ENCODE measurements around the gene CYTH2. TPM values are rescaled to one million over a fixed set of nuclear protein-coding genes. Genes with fewer than 3 reads are reported as not detected.
A peak's percentile ranks its signal among the peaks of the same experiment; 100 is the strongest.

The CYTH2 gene
- polyA plus RNA-seq, 2 of the 4 experiments (the other 2 are of a cell fraction) = 33.4 to 50.5 TPM

DNA sequence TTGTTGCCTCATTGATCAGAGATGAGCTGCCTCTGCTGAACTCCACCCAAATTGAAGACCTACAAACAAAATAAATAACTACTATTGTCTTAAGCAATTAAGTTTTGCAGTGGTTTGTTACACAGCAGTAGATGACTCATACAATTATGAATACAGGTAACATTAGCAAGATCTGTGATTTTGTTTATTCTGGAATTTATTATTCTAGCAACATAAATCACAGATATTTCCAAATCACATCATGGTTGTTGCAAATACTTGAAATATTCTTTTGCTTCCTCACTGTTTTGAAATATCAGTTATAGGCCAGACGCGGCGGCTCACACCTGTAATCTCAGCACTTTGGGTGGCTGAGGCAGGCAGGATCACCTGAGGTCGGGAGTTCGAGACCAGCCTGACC, 55.6 kb downstream of the CYTH2 start:
- ATAC-seq = no peak
- CTCF ChIA-PET = interaction anchor here (1.0 to 3.0 kb wide), 4 partner anchors 11 to 59 kb away, joined by 3 to 11 read pairs (median 9); no protein-coding TSS in a partner anchor
- H3K4me2 ChIP-seq = no peak overlapping the region
- H3K4me1 ChIP-seq = peaks cover 1% of the 10 kb centered on the region
- no peak overlapping the region for H3K27ac ChIP-seq
- no peak for FAIRE-seq
- H3K9me3 ChIP-seq = peaks cover 49% of the 10 kb centered on the region
- no peak for DNase-seq (ENCODE audit: low read depth in 1 of 2, low spot score in 1 of 2)
- 87% methylated on average over 5 of the region's 5 CpGs for WGBS (ENCODE audit: missing lambda C conversion rate)
- TF ChIP-seq CHD2 (IDR thresholded peaks at IDR 0.05; ENCODE audit: low read length, partially characterized antibody) (no peak), FOSL2 (IDR thresholded peaks at IDR 0.05) (no peak), FOSL2 (CRISPR knock-in tag; IDR thresholded peaks at IDR 0.05) (peak; percentile 64), NPAS2 (CRISPR knock-in tag; IDR thresholded peaks at IDR 0.05; ENCODE audit: borderline replicate concordance) (no peak), RFX5 (IDR thresholded peaks at IDR 0.05) (no peak), PHF8 (IDR thresholded peaks at IDR 0.05; ENCODE audit: borderline replicate concordance, low read depth) (no peak)
- TF ChIP-seq, protein P1, sequence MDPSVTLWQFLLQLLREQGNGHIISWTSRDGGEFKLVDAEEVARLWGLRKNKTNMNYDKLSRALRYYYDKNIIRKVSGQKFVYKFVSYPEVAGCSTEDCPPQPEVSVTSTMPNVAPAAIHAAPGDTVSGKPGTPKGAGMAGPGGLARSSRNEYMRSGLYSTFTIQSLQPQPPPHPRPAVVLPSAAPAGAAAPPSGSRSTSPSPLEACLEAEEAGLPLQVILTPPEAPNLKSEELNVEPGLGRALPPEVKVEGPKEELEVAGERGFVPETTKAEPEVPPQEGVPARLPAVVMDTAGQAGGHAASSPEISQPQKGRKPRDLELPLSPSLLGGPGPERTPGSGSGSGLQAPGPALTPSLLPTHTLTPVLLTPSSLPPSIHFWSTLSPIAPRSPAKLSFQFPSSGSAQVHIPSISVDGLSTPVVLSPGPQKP (IDR thresholded peaks at IDR 0.05; ENCODE audit: low read depth, low read length) = no peak
- TF ChIP-seq, protein P2, sequence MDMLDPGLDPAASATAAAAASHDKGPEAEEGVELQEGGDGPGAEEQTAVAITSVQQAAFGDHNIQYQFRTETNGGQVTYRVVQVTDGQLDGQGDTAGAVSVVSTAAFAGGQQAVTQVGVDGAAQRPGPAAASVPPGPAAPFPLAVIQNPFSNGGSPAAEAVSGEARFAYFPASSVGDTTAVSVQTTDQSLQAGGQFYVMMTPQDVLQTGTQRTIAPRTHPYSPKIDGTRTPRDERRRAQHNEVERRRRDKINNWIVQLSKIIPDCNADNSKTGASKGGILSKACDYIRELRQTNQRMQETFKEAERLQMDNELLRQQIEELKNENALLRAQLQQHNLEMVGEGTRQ (IDR thresholded peaks at IDR 0.05) = no peak
- POLR2A ChIA-PET = no interaction called here
- no peak overlapping the region for H3K4me3 ChIP-seq

DNA sequence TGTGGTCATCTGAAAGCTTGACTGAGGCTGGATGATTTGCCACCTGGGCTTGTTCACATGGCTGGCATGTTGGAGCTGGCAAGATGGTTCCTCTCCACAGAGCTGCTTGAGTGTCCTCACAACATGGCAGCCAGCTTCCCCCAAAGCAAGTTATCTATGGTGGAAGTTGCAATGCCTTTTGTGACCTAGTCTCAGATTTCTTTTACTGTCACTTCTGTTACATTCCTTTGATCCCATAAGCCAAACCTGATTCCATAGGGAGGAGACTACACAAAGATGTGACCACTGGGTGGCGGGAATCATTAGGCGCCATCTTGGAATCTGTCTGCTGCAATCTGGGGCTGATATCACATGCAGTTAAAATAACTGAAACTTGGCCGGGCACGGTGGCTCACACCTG, 60.0 kb downstream of the CYTH2 start:
- Histone ChIP-seq H3K27ac (no peak overlapping the region), H3K4me3 (no peak overlapping the region), H3K9me3 (peaks cover 47% of the 10 kb centered on the region), H3K4me2 (no peak overlapping the region), H3K4me1 (no peaks in the 10 kb centered on the region)
- ChIA-PET CTCF (interaction anchor here (0.8 to 4.5 kb wide), 11 partner anchors 9 to 60 kb away, joined by 3 to 30 read pairs (median 6); no protein-coding TSS in a partner anchor), POLR2A (no interaction called here)
- ATAC-seq = no peak
- no peak for TF ChIP-seq HOXA7 (CRISPR knock-in tag; IDR thresholded peaks at IDR 0.05)
- no peak for TF ChIP-seq JUN (IDR thresholded peaks at IDR 0.05)
- TF ChIP-seq EHF (CRISPR knock-in tag; IDR thresholded peaks at IDR 0.05) = no peak
- TF ChIP-seq ZC3H11A (IDR thresholded peaks at IDR 0.05) = no peak
- no peak for TF ChIP-seq CBX2 (IDR thresholded peaks at IDR 0.05; ENCODE audit: borderline replicate concordance, low read depth)
- no peak for TF ChIP-seq EP300 (IDR thresholded peaks at IDR 0.05)
- no peak for TF ChIP-seq SMC3 (IDR thresholded peaks at IDR 0.05)
- no peak for TF ChIP-seq TFCP2L1 (CRISPR knock-in tag; IDR thresholded peaks at IDR 0.05)
- no peak for TF ChIP-seq RARB (CRISPR knock-in tag; IDR thresholded peaks at IDR 0.05)
- no peak for TF ChIP-seq MAFK (IDR thresholded peaks at IDR 0.05; ENCODE audit: partially characterized antibody)
- no peak for TF ChIP-seq ESRRA (IDR thresholded peaks at IDR 0.05; ENCODE audit: borderline replicate concordance, low read length)
- TF ChIP-seq, protein P3, sequence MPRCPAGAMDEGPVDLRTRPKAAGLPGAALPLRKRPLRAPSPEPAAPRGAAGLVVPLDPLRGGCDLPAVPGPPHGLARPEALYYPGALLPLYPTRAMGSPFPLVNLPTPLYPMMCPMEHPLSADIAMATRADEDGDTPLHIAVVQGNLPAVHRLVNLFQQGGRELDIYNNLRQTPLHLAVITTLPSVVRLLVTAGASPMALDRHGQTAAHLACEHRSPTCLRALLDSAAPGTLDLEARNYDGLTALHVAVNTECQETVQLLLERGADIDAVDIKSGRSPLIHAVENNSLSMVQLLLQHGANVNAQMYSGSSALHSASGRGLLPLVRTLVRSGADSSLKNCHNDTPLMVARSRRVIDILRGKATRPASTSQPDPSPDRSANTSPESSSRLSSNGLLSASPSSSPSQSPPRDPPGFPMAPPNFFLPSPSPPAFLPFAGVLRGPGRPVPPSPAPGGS (IDR thresholded peaks at IDR 0.05) = no peak
- no peak for TF ChIP-seq HOXB13 (CRISPR knock-in tag; IDR thresholded peaks at IDR 0.05; ENCODE audit: low read depth)
- TF ChIP-seq, protein P4, sequence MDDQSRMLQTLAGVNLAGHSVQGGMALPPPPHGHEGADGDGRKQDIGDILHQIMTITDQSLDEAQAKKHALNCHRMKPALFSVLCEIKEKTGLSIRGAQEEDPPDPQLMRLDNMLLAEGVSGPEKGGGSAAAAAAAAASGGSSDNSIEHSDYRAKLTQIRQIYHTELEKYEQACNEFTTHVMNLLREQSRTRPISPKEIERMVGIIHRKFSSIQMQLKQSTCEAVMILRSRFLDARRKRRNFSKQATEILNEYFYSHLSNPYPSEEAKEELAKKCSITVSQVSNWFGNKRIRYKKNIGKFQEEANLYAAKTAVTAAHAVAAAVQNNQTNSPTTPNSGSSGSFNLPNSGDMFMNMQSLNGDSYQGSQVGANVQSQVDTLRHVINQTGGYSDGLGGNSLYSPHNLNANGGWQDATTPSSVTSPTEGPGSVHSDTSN (IDR thresholded peaks at IDR 0.05) = no peak
- no peak for TF ChIP-seq RCOR1 (IDR thresholded peaks at IDR 0.05; ENCODE audit: low read depth, low read length)
- TF ChIP-seq, protein P5, sequence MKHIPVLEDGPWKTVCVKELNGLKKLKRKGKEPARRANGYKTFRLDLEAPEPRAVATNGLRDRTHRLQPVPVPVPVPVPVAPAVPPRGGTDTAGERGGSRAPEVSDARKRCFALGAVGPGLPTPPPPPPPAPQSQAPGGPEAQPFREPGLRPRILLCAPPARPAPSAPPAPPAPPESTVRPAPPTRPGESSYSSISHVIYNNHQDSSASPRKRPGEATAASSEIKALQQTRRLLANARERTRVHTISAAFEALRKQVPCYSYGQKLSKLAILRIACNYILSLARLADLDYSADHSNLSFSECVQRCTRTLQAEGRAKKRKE (CRISPR knock-in tag; IDR thresholded peaks at IDR 0.05; ENCODE audit: low read depth) = no peak
- TF ChIP-seq, protein P6, sequence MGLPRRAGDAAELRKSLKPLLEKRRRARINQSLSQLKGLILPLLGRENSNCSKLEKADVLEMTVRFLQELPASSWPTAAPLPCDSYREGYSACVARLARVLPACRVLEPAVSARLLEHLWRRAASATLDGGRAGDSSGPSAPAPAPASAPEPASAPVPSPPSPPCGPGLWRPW (IDR thresholded peaks at IDR 0.05) = no peak
- WGBS (ENCODE audit: missing lambda C conversion rate) = 90% methylated on average over 4 of the region's 4 CpGs
- DNase-seq (ENCODE audit: low read depth in 1 of 2, low spot score in 1 of 2) = peak in 1 of 2 experiments; percentile 51
- no peak for FAIRE-seq

All from A549 (cell line).